Osteoblast (primary cell): Measurements from ENCODE around the gene VRK1. TPM values are rescaled to one million over a fixed set of nuclear protein-coding genes. Genes with fewer than 3 reads are reported as not detected.

ENCODE experiments used
- DNase-seq: peaks from one replicate; pipeline ENCODE4 v3.0.0; 2011; ENCODE audit warnings: low spot score, mixed read lengths; ENCODE audit not compliant: insufficient read length; ENCODE audit errors: missing footprints
- H2AFZ ChIP-seq: 2 replicates; pipeline ENCODE4 v1.6.0; 2011; ENCODE audit warnings: mild to moderate bottlenecking, low read length
- H3K27ac ChIP-seq: 2 replicates; pipeline ENCODE4 v1.5.1; 2011; ENCODE audit warnings: mild to moderate bottlenecking, low read depth, low read length, moderate library complexity
- H3K27me3 ChIP-seq: 2 replicates; pipeline ENCODE4 v1.6.0; 2012; ENCODE audit warnings: mild to moderate bottlenecking, control low read depth, inconsistent platforms, low read length, moderate library complexity; ENCODE audit not compliant: insufficient read depth
- H3K36me3 ChIP-seq: 2 replicates; pipeline ENCODE4 v1.5.1; 2011; ENCODE audit warnings: mild to moderate bottlenecking, low read length, control low read depth, moderate library complexity; ENCODE audit not compliant: insufficient read depth
- H3K4me1 ChIP-seq: 2 replicates; pipeline ENCODE4 v1.5.1; 2011; ENCODE audit warnings: mild to moderate bottlenecking, low read length, control low read depth, moderate library complexity; ENCODE audit not compliant: insufficient read depth
- H3K4me2 ChIP-seq: 2 replicates; pipeline ENCODE4 v1.6.0; 2011; ENCODE audit warnings: mild to moderate bottlenecking, low read length; ENCODE audit not compliant: insufficient read depth
- H3K4me3 ChIP-seq: fragments of 200-600 bp; sonication (generic); 3 replicates; pipeline ENCODE4 v1.5.1; 2012; ENCODE audit warnings: mild to moderate bottlenecking, low read length, inconsistent platforms; ENCODE audit not compliant: insufficient read depth
- H3K79me2 ChIP-seq: 2 replicates; pipeline ENCODE4 v1.6.0; 2012; ENCODE audit warnings: mild to moderate bottlenecking, low read length, control low read depth, inconsistent platforms; ENCODE audit not compliant: insufficient read depth
- H3K9me3 ChIP-seq: 2 replicates; pipeline ENCODE4 v1.5.1; 2011; ENCODE audit warnings: low read depth, low read length, control low read depth
- H4K20me1 ChIP-seq: 2 replicates; pipeline ENCODE4 v1.6.0; 2012; ENCODE audit warnings: mild to moderate bottlenecking, low read length, control low read depth; ENCODE audit not compliant: insufficient read depth
- CTCF ChIP-seq: IDR thresholded peaks from 2 replicates; pipeline ENCODE4 v1.5.1; 2011; ENCODE audit warnings: mild to moderate bottlenecking, low read depth, low read length, moderate library complexity; ENCODE audit errors: extremely low read depth
- total RNA-seq: library from RNA; depleted of rRNA; stranded (reverse); fragments of >200 nt; gene quantifications from 2 replicates; pipeline ENCODE4 v1.2.3, GENCODE V29; 2012

VRK1 gene
- total RNA-seq, 1 donor = 24.2 TPM

- H3K27ac ChIP-seq = no peak overlapping the region
- H3K4me1 ChIP-seq = no peaks in the 10 kb centered on the region
- no peak for TF ChIP-seq CTCF
- no peaks in the 10 kb centered on the region for H3K79me2 ChIP-seq
- no peak overlapping the region for H3K4me3 ChIP-seq
- no peaks in the 10 kb centered on the region for H4K20me1 ChIP-seq
- DNase-seq = no peak
- no peaks in the 10 kb centered on the region for H3K9me3 ChIP-seq
- no peak overlapping the region for H2AFZ ChIP-seq
- no peaks in the 10 kb centered on the region for H3K36me3 ChIP-seq
- H3K27me3 ChIP-seq = no peaks in the 10 kb centered on the region
- H3K4me2 ChIP-seq = no peak overlapping the region
Measured at GRCh38 chr14:96904201-96904600, 107.0 kb downstream of the VRK1 start.

GRCh38 chr14:96905065-96905464 is 107.9 kb downstream of the VRK1 start:
- Histone ChIP-seq H3K4me1 (no peaks in the 10 kb centered on the region), H4K20me1 (no peaks in the 10 kb centered on the region), H3K27ac (no peak overlapping the region), H3K4me2 (no peak overlapping the region), H3K4me3 (no peak overlapping the region), H3K79me2 (no peaks in the 10 kb centered on the region), H3K9me3 (no peaks in the 10 kb centered on the region), H2AFZ (no peak overlapping the region), H3K36me3 (no peaks in the 10 kb centered on the region), H3K27me3 (no peaks in the 10 kb centered on the region)
- DNase-seq = no peak
- no peak for TF ChIP-seq CTCF

DNA sequence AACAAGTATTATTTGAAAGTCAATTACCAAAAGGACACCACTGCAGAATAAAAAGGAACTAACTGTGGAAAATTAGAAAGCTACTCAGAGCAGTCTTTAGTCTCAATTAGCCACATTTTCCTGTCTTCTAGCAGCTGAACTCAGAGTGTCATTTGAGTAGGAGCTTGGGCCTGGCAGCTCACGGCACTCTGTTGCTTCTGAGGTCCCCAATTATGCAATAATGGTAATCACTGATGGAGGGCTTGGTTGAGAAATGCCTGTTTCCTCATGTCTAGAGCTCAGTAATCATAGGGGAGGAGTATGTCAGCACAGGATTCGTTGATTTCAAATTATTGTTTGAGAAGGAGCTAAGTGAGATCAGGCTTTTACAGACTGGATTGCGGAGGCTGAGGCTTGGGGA is 108.6 kb downstream of the VRK1 start:
- H3K27ac ChIP-seq = no peak overlapping the region
- no peaks in the 10 kb centered on the region for H3K4me1 ChIP-seq
- no peaks in the 10 kb centered on the region for H3K79me2 ChIP-seq
- no peaks in the 10 kb centered on the region for H3K9me3 ChIP-seq
- H4K20me1 ChIP-seq = no peaks in the 10 kb centered on the region
- DNase-seq = no peak
- H3K36me3 ChIP-seq = no peaks in the 10 kb centered on the region
- H3K4me2 ChIP-seq = no peak overlapping the region
- H3K27me3 ChIP-seq = no peaks in the 10 kb centered on the region
- H3K4me3 ChIP-seq = no peak overlapping the region
- TF ChIP-seq CTCF = no peak
- H2AFZ ChIP-seq = no peak overlapping the region

GRCh38 chr14:96906434-96906833 is 109.3 kb downstream of the VRK1 start:
- H3K4me2 ChIP-seq = no peak overlapping the region
- H3K4me3 ChIP-seq = no peak overlapping the region
- no peaks in the 10 kb centered on the region for H3K4me1 ChIP-seq
- H4K20me1 ChIP-seq = no peaks in the 10 kb centered on the region
- no peak overlapping the region for H3K27ac ChIP-seq
- H3K27me3 ChIP-seq = no peaks in the 10 kb centered on the region
- H3K79me2 ChIP-seq = no peaks in the 10 kb centered on the region
- H3K36me3 ChIP-seq = no peaks in the 10 kb centered on the region
- H2AFZ ChIP-seq = no peak overlapping the region
- TF ChIP-seq CTCF = no peak
- no peaks in the 10 kb centered on the region for H3K9me3 ChIP-seq
- no peak for DNase-seq
